Lower leg skin (tissue), 3 donors: ENCODE results near the gene FPR1.

Source experiments
- POLR2A ChIP-seq, 2 donors: fragments of 450-650 bp; IDR thresholded peaks; one replicate each; pipeline ENCODE4 v1.6.1; 2016 to 2017; ENCODE audit warnings: antibody characterized with exemption in 2 of 2, mild to moderate bottlenecking in 1 of 2, moderate library complexity in 1 of 2
- TF ChIP-seq, protein P1 (sequence below), 3 donors: fragments of 450-650 bp; IDR thresholded peaks; one replicate each; pipeline ENCODE4 v1.5.1; 2016; ENCODE audit warnings: antibody characterized with exemption in 3 of 3, mild to moderate bottlenecking in 3 of 3, moderate library complexity in 2 of 3

DNA sequence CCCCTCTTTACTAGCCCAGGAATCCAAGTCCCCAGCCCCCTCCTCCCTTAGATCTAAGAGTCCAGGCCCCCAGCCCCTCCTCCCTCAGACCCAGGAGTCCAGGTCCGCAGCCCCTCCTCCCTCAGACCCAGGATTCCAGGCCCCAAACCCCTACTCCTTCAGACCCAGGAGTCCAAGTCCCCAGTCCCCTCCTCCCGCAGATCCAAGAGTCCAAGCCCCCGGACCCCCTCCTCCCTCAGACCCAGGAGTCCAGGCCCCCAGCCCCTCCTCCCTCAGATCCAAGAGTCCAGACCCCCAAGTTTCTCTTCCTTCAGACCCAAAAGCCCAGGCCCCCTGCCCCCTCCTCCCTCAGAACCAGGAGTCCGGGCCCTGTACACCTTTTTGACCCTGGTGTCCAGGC is 47.1 kb downstream of the FPR1 start:
- TF ChIP-seq, protein P1, sequence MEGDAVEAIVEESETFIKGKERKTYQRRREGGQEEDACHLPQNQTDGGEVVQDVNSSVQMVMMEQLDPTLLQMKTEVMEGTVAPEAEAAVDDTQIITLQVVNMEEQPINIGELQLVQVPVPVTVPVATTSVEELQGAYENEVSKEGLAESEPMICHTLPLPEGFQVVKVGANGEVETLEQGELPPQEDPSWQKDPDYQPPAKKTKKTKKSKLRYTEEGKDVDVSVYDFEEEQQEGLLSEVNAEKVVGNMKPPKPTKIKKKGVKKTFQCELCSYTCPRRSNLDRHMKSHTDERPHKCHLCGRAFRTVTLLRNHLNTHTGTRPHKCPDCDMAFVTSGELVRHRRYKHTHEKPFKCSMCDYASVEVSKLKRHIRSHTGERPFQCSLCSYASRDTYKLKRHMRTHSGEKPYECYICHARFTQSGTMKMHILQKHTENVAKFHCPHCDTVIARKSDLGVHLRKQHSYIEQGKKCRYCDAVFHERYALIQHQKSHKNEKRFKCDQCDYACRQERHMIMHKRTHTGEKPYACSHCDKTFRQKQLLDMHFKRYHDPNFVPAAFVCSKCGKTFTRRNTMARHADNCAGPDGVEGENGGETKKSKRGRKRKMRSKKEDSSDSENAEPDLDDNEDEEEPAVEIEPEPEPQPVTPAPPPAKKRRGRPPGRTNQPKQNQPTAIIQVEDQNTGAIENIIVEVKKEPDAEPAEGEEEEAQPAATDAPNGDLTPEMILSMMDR (IDR thresholded peaks at IDR 0.05) = no peak
- TF ChIP-seq POLR2A (IDR thresholded peaks at IDR 0.05) = no peak
